Measurements from ENCODE around the gene H1-8.

- TF ChIP-seq POLR2A (IDR thresholded peaks at IDR 0.05) = no peak
- TF ChIP-seq CTCF (IDR thresholded peaks at IDR 0.05) = no peak
- TF ChIP-seq EP300 (IDR thresholded peaks at IDR 0.05) = no peak
Observed at GRCh38 chr3:129564981-129565644, 22.1 kb downstream of the H1-8 start.

Measured in upper lobe of left lung (tissue), 4 donors.